ENCODE results near the gene C8A. TPM values are rescaled to one million over a fixed set of nuclear protein-coding genes. Genes with fewer than 3 reads are reported as not detected.

C8A gene
- total RNA-seq, 1 experiment from 2014 or later = not detected

- no peaks in the 10 kb centered on the region for H3K79me1 ChIP-seq (ENCODE audit: insufficient read depth, low read depth, low read length, poor library complexity, severe bottlenecking)
- no peak overlapping the region for H3K27ac ChIP-seq (ENCODE audit: insufficient read length, low read depth, low read length)
- H4K5ac ChIP-seq (ENCODE audit: insufficient read length, low read depth, low read length) = no peak overlapping the region
- no peaks in the 10 kb centered on the region for H3K9me3 ChIP-seq (ENCODE audit: control insufficient read depth, low read depth, low read length)
- Mint-ChIP-seq H3K4me1 (no peaks in the 10 kb centered on the region), H3K4me3 (no peak overlapping the region), H3K9me3 (no peaks in the 10 kb centered on the region), H3K36me3 (ENCODE audit: insufficient read depth in 1 of 3, low read depth in 3 of 3) (no peaks in the 10 kb centered on the region), H3K27me3 (ENCODE audit: low read depth) (no peaks in the 10 kb centered on the region; the same call in 1 of the 2 replicates), H3K27ac (no peak overlapping the region)
- H3K9ac ChIP-seq (ENCODE audit: extremely low read depth, insufficient read length, low read length) = no peak overlapping the region
- WGBS (ENCODE audit: extremely low coverage, insufficient read length, low lambda C conversion rate) = no CpG with 5 or more reads among the region's 2 CpGs
- no peak overlapping the region for H3T11ph ChIP-seq (ENCODE audit: low read length)
- no peak overlapping the region for H3K23ac ChIP-seq (ENCODE audit: insufficient read length, low read depth, low read length)
- no peak overlapping the region for H3K4me2 ChIP-seq (ENCODE audit: insufficient read depth, insufficient read length, low read length)
- TF ChIP-seq CTCF (conservative IDR thresholded peaks at IDR 0.05) = no peak
- no peak overlapping the region for H2BK20ac ChIP-seq (ENCODE audit: low read depth, low read length, poor library complexity, severe bottlenecking)
- no peak overlapping the region for H3K56ac ChIP-seq (ENCODE audit: insufficient read length, low read depth, low read length)
- H2BK15ac ChIP-seq (ENCODE audit: low read depth, low read length) = no peak overlapping the region
- H4K8ac ChIP-seq (replicated peaks; ENCODE audit: insufficient read length, low read depth, low read length) = no peak overlapping the region
- H2AFZ ChIP-seq (ENCODE audit: low read length) = no peak overlapping the region
- H2BK12ac ChIP-seq (ENCODE audit: insufficient read length, low read depth, low read length) = no peak overlapping the region
- no peak overlapping the region for H2BK120ac ChIP-seq (ENCODE audit: low read depth, low read length, poor library complexity, severe bottlenecking)
- no peak overlapping the region for H3K4ac ChIP-seq (ENCODE audit: low read depth, low read length)
- no peak overlapping the region for H2BK5ac ChIP-seq (ENCODE audit: insufficient read length, low read length)
- no peak overlapping the region for H3K18ac ChIP-seq (ENCODE audit: insufficient read length, low read depth, low read length)
- no peaks in the 10 kb centered on the region for H4K20me1 ChIP-seq (ENCODE audit: control insufficient read depth, insufficient read depth, insufficient read length)
- H3K79me2 ChIP-seq (ENCODE audit: insufficient read depth, low read length) = no peaks in the 10 kb centered on the region
- H4K91ac ChIP-seq (ENCODE audit: insufficient read length, low read depth, low read length) = no peak overlapping the region
- no peaks in the 10 kb centered on the region for H3K4me1 ChIP-seq (ENCODE audit: insufficient read depth, low read length)
- no peak overlapping the region for H2AK5ac ChIP-seq (ENCODE audit: insufficient read length, low read length)
- H3K27me3 ChIP-seq (ENCODE audit: insufficient read depth, low read length) = no peaks in the 10 kb centered on the region
- no peaks in the 10 kb centered on the region for H3K23me2 ChIP-seq (ENCODE audit: insufficient read length, low read depth, low read length, poor library complexity, severe bottlenecking)
- no peak for DNase-seq
- no peak overlapping the region for H3K14ac ChIP-seq (ENCODE audit: insufficient read depth, low read length)
These were observed 14.2 kb downstream of the C8A start for GRCh38 chr1:56868761-56869160.

Measured in H9 (cell line).